ENCODE measurements around the gene DMPK.
"Not testable (repeated sequence)": the region's sequence is repeated elsewhere in the genome, so short reads cannot be mapped to it uniquely, and the experiment has no call there.

Gene DMPK

DNA sequence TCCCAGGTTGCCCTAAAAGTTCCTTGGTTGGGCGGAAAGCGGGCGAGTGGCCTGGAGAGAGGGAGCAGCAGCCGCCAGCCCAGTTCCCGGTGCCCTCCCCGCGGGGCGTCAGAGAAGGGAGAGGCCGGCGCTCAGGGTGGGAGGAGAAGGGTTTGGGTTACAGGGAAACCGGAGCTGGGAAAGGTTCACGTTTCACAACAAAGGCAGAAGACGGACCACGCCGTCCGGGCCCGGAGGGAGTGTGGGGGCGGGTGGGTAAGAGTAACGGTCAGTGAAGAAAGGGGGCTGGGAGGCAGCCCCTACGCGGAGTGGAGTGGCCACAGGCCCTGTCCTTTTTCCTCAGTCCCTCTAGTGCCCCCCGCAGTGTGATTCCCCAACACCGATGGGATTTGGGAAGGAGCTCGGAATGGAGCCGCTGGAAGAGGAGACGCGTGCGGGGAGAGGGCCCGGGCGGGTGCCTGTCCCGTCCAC, 14.8 kb downstream of the DMPK start:
- DNase-seq: no peak

GRCh38 chr19:45766869-45767346, 15.4 kb downstream of the DMPK start:
- no peak for DNase-seq

GRCh38 chr19:45766296-45766868, 15.9 kb downstream of the DMPK start:
- no peak for DNase-seq

DNA sequence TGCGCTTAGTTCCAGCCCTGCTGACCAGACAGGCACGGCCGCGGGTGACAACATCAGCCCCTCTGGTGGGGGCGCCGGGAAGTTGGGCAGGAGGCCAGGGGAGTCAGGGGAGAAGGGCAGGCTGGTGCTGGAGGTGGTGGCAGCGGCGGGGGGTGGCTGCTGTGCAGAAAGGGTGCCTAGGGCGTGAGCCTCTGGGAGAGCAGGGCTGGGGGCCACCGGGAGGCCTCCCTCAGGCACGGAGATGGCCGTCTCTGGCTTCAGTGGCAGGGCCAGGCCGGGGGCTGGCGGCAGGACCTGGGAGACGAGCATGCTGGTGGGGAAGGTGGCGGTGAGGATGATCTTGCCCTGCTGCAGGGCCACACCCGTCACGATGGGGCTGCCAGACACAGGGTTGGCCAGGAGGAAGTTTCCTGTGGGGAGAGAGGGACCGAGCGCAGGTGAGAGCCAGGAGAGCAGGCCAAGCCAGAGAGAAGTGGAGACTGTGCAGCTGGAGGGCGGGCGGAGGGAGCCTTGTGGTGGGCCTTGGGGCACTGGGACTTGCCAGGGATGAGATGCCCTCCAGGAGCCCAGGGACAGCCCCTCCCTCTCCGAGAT, 16.5 kb downstream of the DMPK start:
- no peak for DNase-seq

GRCh38 chr19:45764945-45765701, 17.2 kb downstream of the DMPK start:
- no peak for DNase-seq

GRCh38 chr19:45764475-45764874, 17.8 kb downstream of the DMPK start:
- DNase-seq: no peak

DNA sequence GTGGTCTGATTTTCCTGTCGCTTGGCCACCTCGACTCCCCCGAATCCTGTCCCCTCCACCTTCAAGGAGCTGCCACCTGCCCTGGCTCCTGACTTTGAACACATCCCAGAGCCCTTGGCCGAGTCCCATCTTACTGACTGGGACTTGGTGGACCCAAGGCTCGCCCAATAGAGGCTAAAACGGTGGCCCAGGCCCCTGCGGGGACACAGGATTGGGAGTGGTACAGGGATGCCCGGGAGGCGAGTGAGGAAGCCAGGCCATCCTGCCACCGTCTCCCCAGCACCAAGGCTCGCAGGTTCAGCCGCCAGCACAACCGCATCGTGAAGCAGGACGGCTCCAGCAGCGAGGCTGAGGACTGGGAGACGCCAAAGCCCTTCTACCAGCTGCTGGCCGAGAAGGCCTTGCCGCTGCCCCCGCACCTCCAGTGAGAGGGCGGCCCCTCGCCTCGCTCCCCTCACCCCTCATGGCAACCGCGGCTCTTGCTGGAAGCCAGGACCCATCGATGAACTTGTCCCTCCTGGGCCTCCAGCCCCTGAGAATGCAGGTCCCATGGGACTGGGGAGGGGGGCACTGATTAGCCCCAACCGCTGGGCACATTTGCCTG, 18.5 kb downstream of the DMPK start:
- DNase-seq: no peak

- DNase-seq: no peak
Observed at GRCh38 chr19:45762870-45763631, 19.2 kb downstream of the DMPK start.

GRCh38 chr19:45761714-45762113, 20.6 kb downstream of the DMPK start:
- no peak for DNase-seq

- no peak for DNase-seq
Observed at GRCh38 chr19:45758921-45759320, 23.4 kb downstream of the DMPK start.

GRCh38 chr19:45757695-45758094, 24.6 kb downstream of the DMPK start:
- no peak for DNase-seq

GRCh38 chr19:45754323-45754722, 28.0 kb downstream of the DMPK start:
- no peak for DNase-seq

DNA sequence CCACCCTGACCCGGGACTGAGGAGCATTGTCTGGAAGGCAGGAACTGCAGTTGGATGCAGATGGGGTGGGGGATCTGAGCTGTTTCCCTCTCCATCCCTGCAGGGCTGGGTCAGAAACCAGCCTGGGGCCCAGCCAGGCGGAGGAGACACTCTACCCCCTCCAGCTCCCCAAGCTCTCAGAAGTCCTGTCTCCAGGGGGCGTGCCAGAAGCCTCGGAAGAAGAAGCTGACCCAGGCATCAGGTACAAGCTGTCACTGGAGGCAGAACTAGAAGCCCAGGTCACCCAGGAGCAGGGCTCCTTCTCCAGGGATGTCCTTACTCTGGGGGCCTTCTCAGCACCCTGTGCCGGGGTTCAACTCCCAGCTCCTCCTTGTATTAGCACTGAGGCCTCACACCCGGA, 28.7 kb downstream of the DMPK start:
- DNase-seq: no peak

- DNase-seq: no peak
Observed at GRCh38 chr19:45752639-45753038, 29.7 kb downstream of the DMPK start.

- DNase-seq: not testable (repeated sequence)
Observed at GRCh38 chr19:45751483-45751882, 30.8 kb downstream of the DMPK start.

GRCh38 chr19:45747513-45747912, 34.8 kb downstream of the DMPK start:
- DNase-seq: no peak

DNA sequence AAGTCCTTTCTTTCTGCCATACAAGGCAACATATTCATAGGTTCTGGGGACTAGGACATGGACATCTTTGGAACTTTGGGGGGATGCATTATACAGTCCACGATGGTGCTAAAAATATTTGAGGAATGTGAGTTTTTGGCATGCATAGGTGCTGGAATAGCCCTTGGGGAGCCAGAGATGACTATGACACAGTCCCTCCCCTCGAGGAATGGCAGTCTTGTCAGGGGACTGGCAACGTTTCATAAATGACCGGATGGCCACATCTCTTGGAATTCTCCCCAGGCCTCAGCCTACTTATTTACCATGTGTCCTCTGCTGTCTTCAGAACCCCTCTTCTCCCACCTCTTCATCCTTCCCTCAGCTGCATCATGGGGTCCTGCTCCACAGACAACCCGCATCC, 35.4 kb downstream of the DMPK start:
- DNase-seq: no peak

DNA sequence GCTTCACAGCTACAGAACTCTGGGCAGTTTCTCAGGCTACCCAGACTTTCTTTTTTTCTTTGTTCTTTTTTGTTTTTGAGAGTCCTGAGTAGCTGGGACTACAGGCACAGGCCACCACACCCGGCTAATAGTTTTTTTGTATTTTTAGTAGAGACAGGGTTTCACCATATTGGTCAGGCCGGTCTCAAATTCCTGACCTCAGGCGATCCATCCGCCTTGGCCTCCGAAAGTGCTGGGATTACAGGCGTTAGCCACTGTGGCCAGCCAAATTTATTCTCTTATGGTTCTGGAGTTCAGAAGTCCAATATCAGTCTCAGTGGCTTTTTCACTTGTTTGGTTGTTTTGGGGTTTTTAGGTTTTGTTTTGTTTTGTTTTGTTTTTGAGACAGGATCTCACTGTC, 36.7 kb downstream of the DMPK start:
- DNase-seq: no peak

DNA sequence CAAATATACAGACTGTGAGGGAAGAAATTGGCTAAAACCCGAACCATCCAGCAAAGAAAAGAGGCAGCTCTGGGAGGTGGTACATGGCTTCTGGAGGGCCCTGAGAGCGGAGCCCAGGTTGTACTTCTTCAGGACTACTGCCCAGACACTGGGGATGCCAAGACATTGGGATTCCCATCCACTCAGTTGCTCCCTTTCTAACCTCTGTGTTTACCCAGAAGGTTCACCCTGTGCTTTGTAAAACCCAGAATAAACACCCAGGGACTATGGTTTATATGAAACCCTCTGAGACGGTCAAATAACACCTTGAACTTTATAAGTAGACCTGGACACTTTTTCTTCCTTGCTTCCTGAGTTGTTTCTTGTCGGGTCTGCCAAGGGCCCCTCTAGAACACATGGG, 39.3 kb downstream of the DMPK start:
- DNase-seq: no peak

GRCh38 chr19:45739498-45740439, 42.5 kb downstream of the DMPK start:
- no peak for DNase-seq

- no peak for DNase-seq
Observed at GRCh38 chr19:45733160-45733810, 49.0 kb downstream of the DMPK start, which contains the start of gene MEIOSIN. TSS of gene MEIOSIN (plus strand) at chr19:45733439. CDS start at chr19:45735377, 1,938 bp downstream.

Data from NCI-H774 (cell line).